ENCODE measurements around the gene TRPM1. TPM values are rescaled to one million over a fixed set of nuclear protein-coding genes. Genes with fewer than 3 reads are reported as not detected.
A peak's percentile ranks its signal among the peaks of the same experiment; 100 is the strongest.

TRPM1 gene
- total RNA-seq, 4 donors from 2014 or later = not detected

GRCh38 chr15:31147944-31148296, 46.4 kb upstream of the TRPM1 start:
- no peak for TF ChIP-seq CTCF (IDR thresholded peaks at IDR 0.05)
- TF ChIP-seq POLR2A (IDR thresholded peaks at IDR 0.05; ENCODE audit: low read depth) = no peak
- TF ChIP-seq EP300 (IDR thresholded peaks at IDR 0.05) = no peak
- TF ChIP-seq POLR2AphosphoS5 (IDR thresholded peaks at IDR 0.05) = no peak
- H3K36me3 ChIP-seq = no peaks in the 10 kb centered on the region
- no peak overlapping the region for H3K27ac ChIP-seq (replicated peaks in 1 of 4)
- intact Hi-C loops (cut with DNase I) = no loop called here
- H3K4me3 ChIP-seq = no peak overlapping the region
- H3K4me1 ChIP-seq = no peaks in the 10 kb centered on the region
- WGBS = 64% methylated on average over 4 of the region's 4 CpGs
- no peak for DNase-seq (ENCODE audit: extremely low spot score)
- H3K27me3 ChIP-seq = peaks cover 0 to 10% (median 0%) of the 10 kb centered on the region in 4 donors
- no peaks in the 10 kb centered on the region for H3K9me3 ChIP-seq

GRCh38 chr15:31147456-31147855, 45.9 kb upstream of the TRPM1 start:
- Histone ChIP-seq H3K4me3 (no peak overlapping the region), H3K4me1 (no peaks in the 10 kb centered on the region), H3K27ac (replicated peaks in 1 of 4) (no peak overlapping the region), H3K27me3 (peaks cover 0 to 10% (median 0%) of the 10 kb centered on the region in 4 donors), H3K36me3 (no peaks in the 10 kb centered on the region), H3K9me3 (no peaks in the 10 kb centered on the region)
- TF ChIP-seq POLR2AphosphoS5 (IDR thresholded peaks at IDR 0.05) (no peak), EP300 (IDR thresholded peaks at IDR 0.05) (no peak), POLR2A (IDR thresholded peaks at IDR 0.05; ENCODE audit: low read depth) (no peak), CTCF (IDR thresholded peaks at IDR 0.05) (no peak)
- DNase-seq (ENCODE audit: extremely low spot score) = no peak
- intact Hi-C loops (cut with DNase I) = no loop called here
- WGBS = 75% methylated on average over 8 of the region's 8 CpGs

GRCh38 chr15:31145271-31145911, 43.9 kb upstream of the TRPM1 start:
- no peaks in the 10 kb centered on the region for H3K4me1 ChIP-seq
- TF ChIP-seq CTCF (IDR thresholded peaks at IDR 0.05) (no peak), POLR2AphosphoS5 (IDR thresholded peaks at IDR 0.05) (no peak), POLR2A (IDR thresholded peaks at IDR 0.05; ENCODE audit: low read depth) (no peak), EP300 (IDR thresholded peaks at IDR 0.05) (no peak)
- no peaks in the 10 kb centered on the region for H3K9me3 ChIP-seq
- DNase-seq (ENCODE audit: extremely low spot score) = peak; percentile 21
- intact Hi-C loops (cut with DNase I) = no loop called here
- H3K27me3 ChIP-seq = peaks cover 0 to 4% (median 0%) of the 10 kb centered on the region in 4 donors
- no peak overlapping the region for H3K27ac ChIP-seq (replicated peaks in 1 of 4)
- WGBS = 80% methylated on average over 7 of the region's 7 CpGs
- H3K36me3 ChIP-seq = no peaks in the 10 kb centered on the region
- no peak overlapping the region for H3K4me3 ChIP-seq

- no peak overlapping the region for H3K27ac ChIP-seq (replicated peaks in 1 of 4)
- no peaks in the 10 kb centered on the region for H3K36me3 ChIP-seq
- intact Hi-C loops (cut with DNase I) = no loop called here
- no peaks in the 10 kb centered on the region for H3K27me3 ChIP-seq
- TF ChIP-seq POLR2AphosphoS5 (IDR thresholded peaks at IDR 0.05) = no peak
- no peak for TF ChIP-seq EP300 (IDR thresholded peaks at IDR 0.05)
- no peak for TF ChIP-seq CTCF (IDR thresholded peaks at IDR 0.05)
- no peak for TF ChIP-seq POLR2A (IDR thresholded peaks at IDR 0.05; ENCODE audit: low read depth)
- H3K4me1 ChIP-seq = no peaks in the 10 kb centered on the region
- peak; percentile 57 for DNase-seq (ENCODE audit: extremely low spot score)
- H3K4me3 ChIP-seq = no peak overlapping the region
- no peaks in the 10 kb centered on the region for H3K9me3 ChIP-seq
These were observed 40.3 kb upstream of the TRPM1 start for GRCh38 chr15:31141792-31142191.
